GM12878 (cell line): ENCODE measurements around the gene DLGAP3. TPM values are rescaled to one million over a fixed set of nuclear protein-coding genes. Genes with fewer than 3 reads are reported as not detected.

Source experiments
- ATAC-seq: fragments of 200-7000 bp; cut with Tn5 transposase; 3 replicates; pipeline ENCODE4 v1.9.1; 2020; ENCODE audit warnings: mild to moderate bottlenecking, moderate library complexity
- BruUV-seq: library from RNA; stranded (reverse); fragments of 400-500 nt; replicated peaks from 2 replicates; lab custom pipeline; 2021; lab: Mats Ljungman, UMichigan
- CTCF ChIA-PET: fragments of 300-600 bp; sonication (Branson Sonifier 250); formaldehyde crosslinking; extraction: SDS; loops from one replicate; lab custom pipeline; 2021; ENCODE audit warnings: inconsistent platforms; lab: Yijun Ruan, JAX
- POLR2A ChIA-PET: fragments of 350-600 bp; formaldehyde crosslinking; extraction: SDS; loops from one replicate; lab custom pipeline; 2021; ENCODE audit warnings: inconsistent platforms; lab: Charles Lee
- RAD21 ChIA-PET: fragments of 300-600 bp; sonication (Branson Sonifier 250); formaldehyde crosslinking; loops from one replicate; lab custom pipeline; 2023; ENCODE audit warnings: antibody characterized with exemption; ENCODE audit not compliant: unreplicated experiment; lab: Charles Lee
- SMC1A ChIA-PET: fragments of 300-600 bp; sonication (Branson Sonifier 250); formaldehyde crosslinking; loops from one replicate; lab custom pipeline; 2023; ENCODE audit not compliant: unreplicated experiment, uncharacterized antibody; lab: Charles Lee
- DNase-seq: peaks from one replicate; pipeline ENCODE4 v3.0.0-alpha.2; 2011; ENCODE audit warnings: low read depth, low spot score
- FAIRE-seq: peaks from 3 replicates; lab custom pipeline; 2011; peaks lifted over from hg19 to GRCh38; lab: Jason Lieb, UNC
- H2AFZ ChIP-seq: 2 replicates; pipeline ENCODE4 v1.6.0; 2011; ENCODE audit warnings: low read depth, low read length, control low read depth; ENCODE audit not compliant: control insufficient read depth
- H3K27ac ChIP-seq: 2 replicates; pipeline ENCODE4 v1.5.1; 2011; ENCODE audit warnings: control low read depth; ENCODE audit not compliant: control insufficient read depth, insufficient read depth
- H3K27me3 ChIP-seq, 2 experiments: replicated peaks in 1 of 2; 2 replicates each; pipeline versions ENCODE4 v1.6.0 to v1.6.1; 2011; ENCODE audit warnings: low read length in 1 of 2; ENCODE audit not compliant: control insufficient read depth in 2 of 2, insufficient read depth in 2 of 2
- H3K36me3 ChIP-seq, 2 experiments: 2 replicates each; pipeline ENCODE4 v1.5.1; 2011; ENCODE audit warnings: low read length in 1 of 2; ENCODE audit not compliant: control insufficient read depth in 2 of 2, insufficient read depth in 2 of 2
- H3K4me1 ChIP-seq: 2 replicates; pipeline ENCODE4 v1.6.1; 2011; ENCODE audit warnings: mild to moderate bottlenecking, low read length, moderate library complexity, mixed read lengths; ENCODE audit not compliant: control insufficient read depth, insufficient read depth
- H3K4me2 ChIP-seq: 2 replicates; pipeline ENCODE4 v1.6.0; 2011; ENCODE audit warnings: control low read depth; ENCODE audit not compliant: control insufficient read depth, insufficient read depth
- H3K4me3 ChIP-seq: fragments of 200-600 bp; sonication (generic); 2 replicates; pipeline ENCODE4 v1.5.1; 2016
- H3K79me2 ChIP-seq: 2 replicates; pipeline ENCODE4 v1.6.0; 2011; ENCODE audit warnings: low read length; ENCODE audit not compliant: control insufficient read depth, insufficient read depth
- H3K9ac ChIP-seq: 2 replicates; pipeline ENCODE4 v1.8.0; 2011; ENCODE audit warnings: low read length, control low read depth, mixed read lengths; ENCODE audit not compliant: control insufficient read depth, insufficient read depth
- H3K9me3 ChIP-seq: replicated peaks from 3 replicates; pipeline ENCODE4 v1.5.1; 2011; ENCODE audit warnings: mild to moderate bottlenecking, low read length; ENCODE audit not compliant: control insufficient read depth, insufficient read depth
- H4K20me1 ChIP-seq: 2 replicates; pipeline ENCODE4 v1.6.0; 2011; ENCODE audit not compliant: control insufficient read depth, insufficient read depth
- CHD2 ChIP-seq: IDR thresholded peaks from 2 replicates; pipeline ENCODE4 v1.6.1; 2011; ENCODE audit warnings: low read depth, low read length, improper control_type of control experiment, borderline replicate concordance
- MEF2A ChIP-seq: IDR thresholded peaks from 2 replicates; pipeline ENCODE4 v1.6.1; 2011; ENCODE audit warnings: low read depth, mild to moderate bottlenecking, low read length, moderate library complexity; ENCODE audit not compliant: insufficient read depth
- NR2C2 ChIP-seq: IDR thresholded peaks from 2 replicates; pipeline ENCODE4 v1.6.1; 2011; ENCODE audit warnings: borderline replicate concordance, low read depth; ENCODE audit not compliant: control insufficient read depth, insufficient read length
- PAX8 ChIP-seq: fragments of 450-650 bp; IDR thresholded peaks from 2 replicates; pipeline ENCODE4 v1.6.1; 2017; ENCODE audit warnings: mild to moderate bottlenecking, moderate library complexity
- RUNX3 ChIP-seq: IDR thresholded peaks from 2 replicates; pipeline ENCODE4 v1.6.1; 2012; ENCODE audit warnings: low read length, inconsistent platforms
- SMAD1 ChIP-seq: fragments of 450-650 bp; IDR thresholded peaks from 2 replicates; pipeline ENCODE4 v1.6.1; 2018; ENCODE audit warnings: mild to moderate bottlenecking, low read depth; ENCODE audit not compliant: partially characterized antibody
- SP1 ChIP-seq: IDR thresholded peaks from one replicate; pipeline ENCODE4 v1.6.1; 2011; ENCODE audit warnings: low read depth, low read length
- TCF12 ChIP-seq: IDR thresholded peaks from 2 replicates; pipeline ENCODE4 v1.6.1; 2011; ENCODE audit warnings: low read depth, mild to moderate bottlenecking, low read length
- YY1 ChIP-seq: IDR thresholded peaks from 2 replicates; pipeline ENCODE4 v1.6.1; 2011; ENCODE audit warnings: low read depth, mild to moderate bottlenecking, low read length
- ZNF217 ChIP-seq: fragments of 450-650 bp; IDR thresholded peaks from 2 replicates; pipeline ENCODE4 v1.6.1; 2017; ENCODE audit warnings: antibody characterized with exemption, mild to moderate bottlenecking
- WGBS: methylation state at CpG from one replicate; pipeline ENCODE4 v1.1.6; 2016; ENCODE audit warnings: low lambda C conversion rate; ENCODE audit not compliant: insufficient replicate concordance, insufficient coverage; ENCODE audit errors: missing lambda C conversion rate; 5-methylcytosine and 5-hydroxymethylcytosine counted together
- in situ Hi-C: fragments of 300-500 bp; cut with MboI; formaldehyde crosslinking; loops from 9 replicates; pipeline ENCODE4 v1.14.3; 2018; ENCODE audit warnings: mixed read lengths
- intact Hi-C: fragments of 100-400 bp; cut with micrococcal nuclease; formaldehyde crosslinking; loops from one replicate; pipeline ENCODE4 v1.14.2; 2022; ENCODE audit not compliant: unreplicated experiment
- polyA plus RNA-seq, 11 experiments: library from polyadenylated mRNA; depleted of rRNA in 4 of 11; unstranded in 6 of 11; stranded (reverse) in 5 of 11; fragments of >200 nt; fragmentation: Nextera tagmentation in 4 of 11; fragmentation: Illumina TruSeq in 1 of 11; extraction: Ambion mirVana in 4 of 11; extraction: Trizol in 1 of 11; gene quantifications; 1 replicate in 1 of 11; 2 replicates in 10 of 11; pipeline versions ENCODE4 v1.2.1 to v1.2.3, GENCODE V29; 2011 to 2016; ENCODE audit warnings: inconsistent platforms in 2 of 11, missing spikeins in 2 of 11, low read depth in 1 of 11
- total RNA-seq, 4 experiments: library from RNA; depleted of rRNA in 3 of 4; stranded (reverse); fragments of >200 nt in 3 of 4; fragmentation: Illumina TruSeq in 1 of 4; extraction: Trizol in 1 of 4; gene quantifications; 2 replicates each; pipeline versions ENCODE4 v1.2.1 to v1.2.3, GENCODE V29; 2013 to 2021
- TF ChIP-seq, protein P1 (sequence below): fragments of 450-650 bp; IDR thresholded peaks from 2 replicates; pipeline ENCODE4 v1.6.1; 2016; ENCODE audit warnings: mild to moderate bottlenecking
- TF ChIP-seq, protein P2 (sequence below): fragments of 450-650 bp; IDR thresholded peaks from 2 replicates; pipeline ENCODE4 v1.6.1; 2018; ENCODE audit warnings: mild to moderate bottlenecking, low read depth, moderate library complexity; ENCODE audit not compliant: partially characterized antibody
- TF ChIP-seq, protein P3 (sequence below): fragments of 450-650 bp; IDR thresholded peaks from 2 replicates; pipeline ENCODE4 v1.6.1; 2017; ENCODE audit warnings: borderline replicate concordance

Gene DLGAP3
- total and polyA plus RNA-seq, 10 of the 15 experiments (the other 5 are each of a cell fraction or from before 2014, with no cell fraction given) = 0.03 to 0.15 (median 0.08) TPM; not detected in 4

DNA sequence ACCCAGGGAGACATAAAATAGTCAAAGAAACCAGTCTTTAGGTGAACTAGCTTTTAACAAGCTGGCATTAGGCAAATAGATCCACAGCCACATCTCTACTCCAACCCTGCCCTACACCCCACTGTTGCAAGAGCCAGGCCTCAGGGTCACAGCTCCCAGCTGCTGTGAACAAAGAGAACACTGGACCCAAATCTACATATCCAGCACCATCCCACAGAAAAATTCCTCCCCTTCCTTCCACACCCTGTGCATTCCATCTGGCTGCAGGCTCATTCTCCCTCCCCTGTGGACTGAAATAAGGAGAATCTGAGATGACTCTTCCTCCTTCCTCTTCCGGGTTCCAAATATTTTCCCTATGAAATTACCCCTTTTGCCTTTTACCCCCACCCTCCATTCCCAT, 23.2 kb downstream of the DLGAP3 start:
- no peak overlapping the region for H3K27ac ChIP-seq

DNA sequence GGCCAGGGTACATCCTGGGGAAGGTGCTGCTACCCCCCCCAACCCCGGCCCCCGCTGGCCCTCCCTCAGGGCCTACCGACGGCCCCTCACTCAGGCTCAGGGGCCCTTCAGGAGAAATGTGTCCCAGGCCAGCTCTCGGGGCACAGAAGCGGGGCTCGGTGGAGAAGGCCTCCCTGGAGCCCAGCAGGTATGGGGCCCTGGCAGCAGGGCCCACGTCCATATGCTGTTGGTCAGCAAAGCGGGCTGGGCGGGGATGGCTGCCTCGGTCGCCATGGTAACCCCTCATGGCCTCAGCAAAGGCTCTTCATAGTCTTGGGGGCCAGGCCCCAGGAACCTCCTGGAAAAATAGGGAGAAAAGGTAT, 24.4 kb downstream of the DLGAP3 start:
- no peak overlapping the region for H2AFZ ChIP-seq
- TF ChIP-seq CHD2 (no peak), MEF2A (no peak), SMAD1 (no peak), ZNF217 (no peak), RUNX3 (no peak), TCF12 (no peak), NR2C2 (no peak), YY1 (no peak)
- TF ChIP-seq, protein P1, sequence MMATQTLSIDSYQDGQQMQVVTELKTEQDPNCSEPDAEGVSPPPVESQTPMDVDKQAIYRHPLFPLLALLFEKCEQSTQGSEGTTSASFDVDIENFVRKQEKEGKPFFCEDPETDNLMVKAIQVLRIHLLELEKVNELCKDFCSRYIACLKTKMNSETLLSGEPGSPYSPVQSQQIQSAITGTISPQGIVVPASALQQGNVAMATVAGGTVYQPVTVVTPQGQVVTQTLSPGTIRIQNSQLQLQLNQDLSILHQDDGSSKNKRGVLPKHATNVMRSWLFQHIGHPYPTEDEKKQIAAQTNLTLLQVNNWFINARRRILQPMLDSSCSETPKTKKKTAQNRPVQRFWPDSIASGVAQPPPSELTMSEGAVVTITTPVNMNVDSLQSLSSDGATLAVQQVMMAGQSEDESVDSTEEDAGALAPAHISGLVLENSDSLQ = no peak
- TF ChIP-seq, protein P2, sequence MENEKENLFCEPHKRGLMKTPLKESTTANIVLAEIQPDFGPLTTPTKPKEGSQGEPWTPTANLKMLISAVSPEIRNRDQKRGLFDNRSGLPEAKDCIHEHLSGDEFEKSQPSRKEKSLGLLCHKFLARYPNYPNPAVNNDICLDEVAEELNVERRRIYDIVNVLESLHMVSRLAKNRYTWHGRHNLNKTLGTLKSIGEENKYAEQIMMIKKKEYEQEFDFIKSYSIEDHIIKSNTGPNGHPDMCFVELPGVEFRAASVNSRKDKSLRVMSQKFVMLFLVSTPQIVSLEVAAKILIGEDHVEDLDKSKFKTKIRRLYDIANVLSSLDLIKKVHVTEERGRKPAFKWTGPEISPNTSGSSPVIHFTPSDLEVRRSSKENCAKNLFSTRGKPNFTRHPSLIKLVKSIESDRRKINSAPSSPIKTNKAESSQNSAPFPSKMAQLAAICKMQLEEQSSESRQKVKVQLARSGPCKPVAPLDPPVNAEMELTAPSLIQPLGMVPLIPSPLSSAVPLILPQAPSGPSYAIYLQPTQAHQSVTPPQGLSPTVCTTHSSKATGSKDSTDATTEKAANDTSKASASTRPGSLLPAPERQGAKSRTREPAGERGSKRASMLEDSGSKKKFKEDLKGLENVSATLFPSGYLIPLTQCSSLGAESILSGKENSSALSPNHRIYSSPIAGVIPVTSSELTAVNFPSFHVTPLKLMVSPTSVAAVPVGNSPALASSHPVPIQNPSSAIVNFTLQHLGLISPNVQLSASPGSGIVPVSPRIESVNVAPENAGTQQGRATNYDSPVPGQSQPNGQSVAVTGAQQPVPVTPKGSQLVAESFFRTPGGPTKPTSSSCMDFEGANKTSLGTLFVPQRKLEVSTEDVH = no peak
- DNase-seq (no peak), ATAC-seq (no peak), FAIRE-seq (no peak)
- H3K36me3 ChIP-seq = no peaks in the 10 kb centered on the region
- no peaks in the 10 kb centered on the region for H4K20me1 ChIP-seq
- ChIA-PET RAD21 (interaction anchor here (0.5 kb wide), 1 partner anchor 60 kb away, joined by 4 read pairs; no protein-coding TSS in a partner anchor), CTCF (no interaction called here), SMC1A (no interaction called here), POLR2A (no interaction called here)
- intact Hi-C loops = no loop called here
- BruUV-seq = no TSS peak
- H3K9ac ChIP-seq = no peak overlapping the region
- H3K4me3 ChIP-seq = no peak overlapping the region
- no peaks in the 10 kb centered on the region for H3K79me2 ChIP-seq
- no peaks in the 10 kb centered on the region for H3K4me1 ChIP-seq
- peaks cover 0 to 8% of the 10 kb centered on the region in 2 experiments; a peak in 2 of 4 replicates for H3K27me3 ChIP-seq
- H3K4me2 ChIP-seq = no peak overlapping the region
- no peak overlapping the region for H3K27ac ChIP-seq
- 21% methylated on average over 12 of the region's 12 CpGs for WGBS
- no peaks in the 10 kb centered on the region for H3K9me3 ChIP-seq
- in situ Hi-C loops = no loop called here

More for the DNA sequence above, 23.2 kb downstream of the DLGAP3 start:
- Histone ChIP-seq H3K4me1 (no peaks in the 10 kb centered on the region), H3K9me3 (no peaks in the 10 kb centered on the region), H3K9ac (no peak overlapping the region), H3K4me3 (no peak overlapping the region), H4K20me1 (no peaks in the 10 kb centered on the region), H2AFZ (no peak overlapping the region), H3K79me2 (no peaks in the 10 kb centered on the region), H3K4me2 (no peak overlapping the region), H3K27me3 (peaks cover 0 to 8% of the 10 kb centered on the region in 2 experiments; a peak in 2 of 4 replicates), H3K36me3 (no peaks in the 10 kb centered on the region)
- ATAC-seq (no peak), FAIRE-seq (no peak), DNase-seq (no peak)
- in situ Hi-C loops (no loop called here), intact Hi-C loops (no loop called here)
- WGBS = 60% methylated on average over 1 of the region's 1 CpG
- POLR2A ChIA-PET = no interaction called here
- RAD21 ChIA-PET = no interaction called here
- CTCF ChIA-PET = no interaction called here
- TF ChIP-seq, protein P3, sequence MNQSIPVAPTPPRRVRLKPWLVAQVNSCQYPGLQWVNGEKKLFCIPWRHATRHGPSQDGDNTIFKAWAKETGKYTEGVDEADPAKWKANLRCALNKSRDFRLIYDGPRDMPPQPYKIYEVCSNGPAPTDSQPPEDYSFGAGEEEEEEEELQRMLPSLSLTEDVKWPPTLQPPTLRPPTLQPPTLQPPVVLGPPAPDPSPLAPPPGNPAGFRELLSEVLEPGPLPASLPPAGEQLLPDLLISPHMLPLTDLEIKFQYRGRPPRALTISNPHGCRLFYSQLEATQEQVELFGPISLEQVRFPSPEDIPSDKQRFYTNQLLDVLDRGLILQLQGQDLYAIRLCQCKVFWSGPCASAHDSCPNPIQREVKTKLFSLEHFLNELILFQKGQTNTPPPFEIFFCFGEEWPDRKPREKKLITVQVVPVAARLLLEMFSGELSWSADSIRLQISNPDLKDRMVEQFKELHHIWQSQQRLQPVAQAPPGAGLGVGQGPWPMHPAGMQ = no peak
- TF ChIP-seq PAX8 (no peak), SP1 (no peak)
- BruUV-seq = no TSS peak
- SMC1A ChIA-PET = no interaction called here
